ENCODE data around the gene KHSRP.
A peak's percentile ranks its signal among the peaks of the same experiment; 100 is the strongest.
"Not testable (repeated sequence)": the region's sequence is repeated elsewhere in the genome, so short reads cannot be mapped to it uniquely, and the experiment has no call there.

Gene KHSRP

DNA sequence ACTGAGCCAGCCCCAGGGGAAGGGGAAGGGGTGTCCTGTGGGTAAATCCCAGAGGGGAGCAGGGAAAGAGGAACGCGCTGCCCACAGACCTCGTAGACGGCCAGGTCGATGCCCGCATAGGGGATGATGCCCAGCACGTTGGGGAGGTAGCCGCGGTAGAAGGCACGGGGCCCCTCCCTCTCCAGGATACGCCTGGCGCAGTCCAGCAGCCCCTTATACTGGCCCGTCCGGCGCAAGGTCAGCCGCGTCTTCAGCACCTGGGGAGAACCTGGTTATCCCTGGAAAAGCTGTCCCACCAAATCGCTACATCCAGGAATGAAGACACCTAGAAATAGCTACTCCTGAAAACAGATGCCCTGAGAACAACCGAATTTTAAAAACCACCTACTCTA lies 27.6 kb upstream of the KHSRP start:
- DNase-seq (ENCODE audit: low read depth, low spot score), result no peak

DNA sequence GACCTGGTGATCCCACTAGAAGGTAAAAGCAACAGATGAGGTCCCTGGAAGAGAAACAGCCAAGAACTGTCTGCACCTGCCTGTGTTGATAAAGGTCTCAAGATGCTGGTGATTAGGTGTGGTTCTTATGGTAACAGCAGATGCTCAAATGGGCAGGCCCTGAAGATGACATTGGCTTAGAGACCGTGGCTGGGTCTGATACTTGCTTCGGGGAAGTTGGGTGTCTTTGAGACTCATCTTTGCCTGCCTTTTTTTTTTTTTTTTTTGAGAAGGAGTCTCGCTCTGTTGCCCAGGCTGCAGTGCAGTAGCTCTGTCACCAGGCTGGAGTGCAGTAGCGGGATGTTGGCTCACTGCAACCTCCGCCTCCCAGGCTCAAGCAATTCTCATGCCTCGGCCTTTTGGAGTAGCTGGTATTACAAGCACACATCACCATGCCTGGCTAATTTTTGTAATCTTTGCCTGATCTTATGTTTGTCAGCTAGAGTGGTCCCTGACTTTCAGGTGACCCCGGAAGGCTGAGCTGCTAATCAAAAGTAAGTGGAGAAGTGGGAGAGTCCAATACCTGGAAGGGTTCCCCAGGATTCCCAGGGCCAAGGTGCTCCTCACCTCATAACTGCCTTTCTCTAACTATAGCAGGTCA lies 27.1 kb upstream of the KHSRP start:
- DNase-seq (ENCODE audit: low read depth, low spot score), result no peak

DNA sequence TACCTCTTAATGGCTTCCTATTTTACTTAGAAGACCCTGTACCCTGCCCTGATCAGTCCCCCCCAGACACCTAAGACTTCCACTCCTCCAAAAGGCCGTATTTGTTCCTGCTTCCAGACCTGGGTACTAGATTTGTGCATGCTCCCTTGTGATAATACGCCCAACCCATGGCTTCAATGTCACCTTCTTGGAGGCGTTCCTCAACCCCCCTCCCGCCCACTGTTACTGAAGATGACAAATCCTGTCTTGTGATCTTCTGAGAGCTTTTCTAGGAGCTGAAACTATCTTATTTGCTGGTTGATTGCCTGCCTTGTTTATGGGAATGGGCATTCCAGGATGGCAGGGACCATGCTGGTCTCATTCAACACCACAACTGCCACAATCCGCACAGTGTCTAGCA lies 25.6 kb upstream of the KHSRP start:
- DNase-seq (ENCODE audit: low read depth, low spot score), result no peak

DNA sequence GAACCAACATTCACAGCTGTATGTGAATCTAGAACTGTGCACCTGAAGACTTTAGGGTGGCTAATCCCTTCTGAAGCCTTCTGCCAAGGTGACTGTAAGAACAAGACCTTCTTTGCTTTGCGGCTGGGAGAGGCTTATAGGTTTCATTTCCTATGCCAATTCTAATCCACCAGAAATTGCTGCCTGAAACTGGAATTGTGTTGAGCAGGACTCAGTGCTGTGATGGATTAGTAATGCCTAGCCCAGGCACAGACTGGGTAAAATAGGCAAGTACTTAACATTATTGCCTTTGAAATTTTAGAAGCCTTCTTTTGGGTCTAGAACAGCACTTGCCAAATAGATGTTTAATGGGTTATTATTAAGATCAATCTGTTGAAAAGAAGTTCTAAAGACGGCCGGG lies 23.4 kb upstream of the KHSRP start:
- no peak for DNase-seq (ENCODE audit: low read depth, low spot score)

DNA sequence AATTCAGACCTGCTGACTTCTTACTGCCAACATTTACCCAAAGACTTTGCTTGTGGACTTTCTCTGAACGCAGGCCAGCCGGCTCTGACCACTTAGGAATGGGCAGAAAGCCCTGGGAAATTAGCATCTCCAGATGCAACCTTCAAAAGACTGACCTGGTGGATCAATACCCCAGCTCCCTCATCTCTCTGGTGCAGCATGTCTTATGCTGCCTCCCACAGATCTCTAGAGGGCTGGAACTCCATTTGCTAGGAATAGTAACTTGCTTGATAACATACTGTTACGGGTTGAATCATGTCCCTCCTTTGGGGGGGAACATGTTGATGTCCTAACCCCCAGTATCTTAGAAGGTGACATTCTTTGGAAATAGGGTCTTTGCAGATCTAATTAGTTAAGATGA lies 21.8 kb upstream of the KHSRP start:
- DNase-seq (ENCODE audit: low read depth, low spot score), result no peak

DNA sequence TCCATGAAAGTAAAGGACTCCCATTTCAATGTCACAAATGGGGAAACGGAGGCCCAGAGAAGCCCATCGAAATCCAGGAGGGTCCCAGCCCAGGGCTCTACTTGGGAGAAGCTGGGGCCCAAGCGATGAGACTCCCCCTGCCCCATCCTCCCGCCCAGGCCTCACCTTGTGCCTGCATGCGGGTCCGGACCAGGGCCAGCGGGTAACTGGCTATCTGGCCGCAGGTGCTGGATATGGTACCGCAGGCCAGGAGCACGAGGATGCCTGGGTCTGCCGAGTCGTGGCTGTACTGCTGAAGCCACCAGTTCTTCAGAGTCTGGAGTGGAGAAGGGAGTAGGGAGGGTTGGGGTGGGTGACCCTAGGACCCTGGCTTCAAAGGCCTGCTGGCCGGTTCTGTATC lies 19.4 kb upstream of the KHSRP start:
- no peak for DNase-seq (ENCODE audit: low read depth, low spot score)

DNA sequence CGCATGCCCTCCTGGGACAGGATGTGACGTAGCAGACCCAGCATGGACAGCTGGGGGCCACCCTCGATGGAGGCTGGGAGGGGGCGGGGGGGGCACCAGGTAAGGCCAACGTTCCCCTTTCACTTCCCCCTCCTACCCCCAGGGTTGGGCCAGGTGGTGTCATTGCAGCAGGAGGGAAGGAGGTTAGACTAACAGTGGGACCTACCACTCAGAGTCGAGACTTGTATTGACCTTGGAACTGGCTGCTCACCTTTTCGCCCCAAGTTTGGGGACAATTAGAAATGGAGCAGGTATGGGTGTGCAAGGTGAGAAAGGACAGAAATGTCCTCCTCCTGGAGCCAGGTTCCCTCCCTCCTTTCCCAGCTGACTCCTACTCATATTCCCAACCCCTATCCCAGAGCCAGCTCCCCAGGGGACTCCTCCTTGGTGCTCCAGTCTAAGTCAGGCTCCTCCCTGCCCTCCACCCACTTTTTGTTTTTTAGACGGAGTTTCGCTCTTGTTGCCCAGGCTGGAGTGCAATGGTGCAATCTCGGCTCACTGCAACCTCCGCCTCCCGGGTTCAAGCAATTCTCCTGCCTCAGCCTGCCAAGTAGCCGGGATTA lies 17.6 kb upstream of the KHSRP start:
- DNase-seq (ENCODE audit: low read depth, low spot score), result no peak

DNA sequence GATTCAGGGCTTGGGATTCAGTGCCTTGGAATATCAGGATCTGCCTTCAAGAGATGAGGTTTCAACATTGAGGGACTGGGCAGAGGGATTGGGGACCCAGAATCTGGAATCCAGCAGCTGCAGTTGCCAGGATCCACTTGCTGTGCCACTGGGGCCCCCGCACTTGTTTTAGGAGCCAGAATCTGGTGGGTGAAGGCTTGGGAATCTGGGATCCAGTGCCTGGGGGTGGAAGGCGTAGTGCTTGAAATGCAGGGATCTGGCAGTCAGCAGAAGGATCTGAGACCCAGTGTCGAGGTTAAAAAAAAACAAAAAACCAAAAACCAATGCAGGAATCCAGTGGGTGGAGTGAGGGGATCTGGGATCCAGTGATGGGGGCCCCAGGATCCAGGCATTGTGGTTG lies 16.3 kb upstream of the KHSRP start:
- DNase-seq (ENCODE audit: low read depth, low spot score), result no peak

DNA sequence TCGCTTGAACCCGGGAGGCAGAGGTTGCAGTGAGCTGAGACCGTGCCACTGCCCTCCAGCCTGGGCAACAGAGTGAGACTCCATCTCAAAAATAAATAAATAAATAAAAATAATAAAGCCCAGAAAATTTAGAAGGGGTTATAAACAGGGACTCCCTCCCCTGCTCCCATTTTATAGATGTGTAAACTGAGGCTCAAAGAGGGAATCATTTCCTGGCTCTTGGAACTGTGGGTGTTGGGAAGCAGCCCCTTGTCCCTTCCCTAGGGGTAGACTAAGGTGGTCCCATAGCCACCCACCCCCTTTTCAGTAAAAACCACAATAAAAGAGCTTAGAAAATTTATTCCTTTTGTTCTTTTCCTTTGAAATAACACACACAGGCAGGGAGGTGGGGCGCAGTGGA lies 15.1 kb upstream of the KHSRP start:
- DNase-seq (ENCODE audit: low read depth, low spot score), result no peak

DNA sequence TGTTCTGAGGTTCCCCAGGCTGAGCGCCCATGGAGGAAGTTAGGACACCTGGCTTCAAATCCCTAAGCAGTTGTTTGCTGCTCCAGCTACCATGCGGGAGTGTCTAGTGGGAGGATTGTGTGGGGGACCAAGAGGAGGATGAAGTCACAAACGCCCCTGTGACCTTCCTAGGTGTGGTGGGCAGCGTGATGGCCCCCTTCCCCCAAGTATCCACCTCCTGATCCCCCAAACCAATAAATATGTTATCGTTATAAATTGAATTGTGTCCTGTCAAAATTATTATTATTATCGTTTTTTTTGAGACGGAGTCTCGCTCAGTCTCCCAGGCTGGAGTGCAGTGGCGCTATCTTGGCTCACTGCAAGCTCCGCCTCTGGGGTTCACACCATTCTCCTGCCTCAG lies 9.1 kb upstream of the KHSRP start, which contains the start of gene SLC25A41:
Gene SLC25A41 (minus strand): TSS at position 101 of the 400 bp plus-strand sequence. CDS start 70 bp downstream, at position 31.
- no peak for DNase-seq (ENCODE audit: low read depth, low spot score)

DNA sequence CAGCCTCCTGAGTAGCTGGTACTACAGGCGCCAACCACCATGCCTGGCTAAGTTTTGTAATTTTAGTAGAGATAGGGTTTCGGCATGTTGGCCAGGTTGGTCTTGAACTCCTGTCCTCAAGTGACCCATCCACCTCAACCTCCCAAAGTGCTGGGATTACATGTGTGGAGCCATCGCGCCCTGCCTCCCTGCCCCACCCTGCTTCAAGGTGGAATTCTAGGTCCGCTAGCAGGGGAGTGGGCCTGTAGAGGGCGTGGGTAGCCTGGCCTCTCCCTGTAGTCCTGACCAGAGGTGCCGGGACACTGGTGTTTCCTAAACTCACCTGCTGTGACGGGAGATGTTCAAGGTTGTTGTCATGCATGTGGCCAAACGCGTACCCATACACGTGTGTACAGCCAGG lies 8.6 kb upstream of the KHSRP start:
- no peak for DNase-seq (ENCODE audit: low read depth, low spot score)

DNA sequence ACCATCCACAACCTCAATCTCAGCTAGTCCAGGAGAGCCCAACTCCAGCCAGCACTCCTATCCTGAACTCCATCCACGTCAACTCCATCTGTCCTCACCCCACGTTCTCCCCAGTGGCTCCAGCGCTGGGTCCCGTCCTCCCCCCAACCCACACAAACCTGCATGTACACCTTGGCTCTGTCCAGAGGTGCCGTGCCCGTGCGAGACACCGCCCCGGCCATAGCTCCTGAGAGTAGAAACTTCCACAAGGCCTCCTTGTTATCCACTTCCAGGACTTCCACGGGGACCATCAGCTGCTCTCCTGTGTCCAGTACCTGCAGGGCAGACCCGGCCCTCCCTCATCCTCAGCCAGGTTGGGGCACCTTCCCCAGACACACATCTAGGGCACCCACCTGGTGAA lies 7.3 kb upstream of the KHSRP start:
- no peak for DNase-seq (ENCODE audit: low read depth, low spot score)

DNA sequence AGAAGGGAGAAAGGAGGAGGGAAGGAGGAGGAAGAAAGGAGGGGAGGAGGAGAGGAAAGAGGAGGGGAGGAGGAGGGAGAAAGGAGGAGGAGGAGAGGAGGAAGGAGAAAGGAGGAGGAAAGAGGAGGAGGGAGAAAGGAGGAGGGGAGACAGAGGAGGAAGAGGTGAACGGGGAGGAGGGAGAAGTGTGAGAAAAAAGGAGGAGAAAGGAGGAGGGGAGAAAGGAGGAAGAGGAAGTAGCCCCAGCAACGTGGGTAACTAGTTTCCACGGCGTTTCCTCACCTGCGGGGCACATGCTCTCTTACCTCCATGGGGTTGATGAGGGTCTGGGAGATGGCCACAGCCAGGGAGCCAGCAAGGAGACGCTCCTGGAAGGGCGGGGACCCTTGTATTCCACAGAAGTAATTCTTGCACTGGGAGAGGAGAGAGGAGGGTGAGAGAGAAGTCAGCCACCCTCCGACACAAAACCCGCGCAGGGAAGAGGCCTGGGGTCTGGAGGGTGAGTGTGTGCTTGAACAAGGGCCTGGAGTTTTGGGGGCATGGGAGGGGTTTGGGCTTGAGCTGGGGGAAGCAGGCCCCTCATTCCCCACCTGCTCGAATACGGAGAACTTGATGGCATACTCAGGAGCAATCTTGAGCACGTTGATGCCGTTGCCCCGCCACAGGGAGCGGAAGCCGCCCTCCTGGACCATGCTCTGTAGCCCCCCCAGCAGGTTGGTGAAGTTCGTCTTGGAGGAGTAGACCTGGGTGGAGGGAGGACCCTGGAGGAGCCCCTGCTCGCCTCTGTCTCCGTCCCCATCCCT lies 5.0 kb upstream of the KHSRP start:
- no peak for DNase-seq (ENCODE audit: low read depth, low spot score)

DNA sequence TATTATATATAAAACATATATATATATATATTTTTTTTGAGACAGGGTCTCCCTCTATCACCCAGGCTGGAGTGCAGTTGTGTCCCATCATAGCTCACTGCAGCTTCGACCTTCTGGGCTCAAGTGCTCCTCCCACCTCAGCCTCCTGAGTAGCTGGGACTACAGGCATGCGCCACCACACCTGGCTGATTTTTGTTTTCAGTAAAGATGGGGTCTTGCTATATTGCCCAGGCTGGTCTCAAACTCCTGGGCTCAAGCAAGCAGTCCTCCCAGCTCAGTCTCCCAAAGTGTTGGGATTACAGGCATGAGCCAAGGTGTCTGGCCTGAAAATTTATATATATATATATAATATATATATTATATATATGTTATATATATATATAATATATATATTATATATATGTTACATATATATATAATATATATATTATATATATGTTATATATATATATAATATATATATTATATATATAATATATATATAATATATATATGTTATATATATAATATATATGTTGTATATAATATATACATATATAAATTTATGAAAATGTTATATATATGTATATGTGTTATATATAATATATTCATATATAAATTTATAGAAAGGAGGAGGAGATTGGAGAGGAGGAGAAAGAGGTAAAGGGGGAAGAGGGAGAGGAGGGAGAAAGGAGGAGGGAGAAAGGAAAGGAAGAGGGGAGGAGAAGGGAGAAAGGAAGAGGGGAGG lies 4.2 kb upstream of the KHSRP start:
- not testable (repeated sequence) for DNase-seq (ENCODE audit: low read depth, low spot score)

DNA sequence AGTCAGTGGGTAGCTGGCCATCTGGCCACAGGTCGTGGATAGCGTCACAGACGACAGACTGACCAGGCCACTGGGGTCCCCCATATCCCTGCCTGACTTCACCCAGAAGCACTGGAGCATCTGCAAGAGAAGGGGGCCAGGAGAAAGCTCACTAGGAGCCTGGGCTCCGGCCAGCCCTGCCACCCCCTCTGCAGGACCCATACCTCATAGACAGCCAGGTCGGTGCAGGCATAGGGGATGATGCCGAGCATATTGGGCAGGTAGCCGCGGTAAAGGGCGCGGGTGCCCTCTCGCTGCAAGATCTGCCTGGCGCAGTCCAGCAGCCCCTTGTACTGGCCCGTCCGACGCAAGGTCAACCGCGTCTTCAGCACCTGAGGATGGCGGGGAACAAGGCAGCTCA lies 2.5 kb upstream of the KHSRP start:
- DNase-seq (ENCODE audit: low read depth, low spot score), result no peak

DNA sequence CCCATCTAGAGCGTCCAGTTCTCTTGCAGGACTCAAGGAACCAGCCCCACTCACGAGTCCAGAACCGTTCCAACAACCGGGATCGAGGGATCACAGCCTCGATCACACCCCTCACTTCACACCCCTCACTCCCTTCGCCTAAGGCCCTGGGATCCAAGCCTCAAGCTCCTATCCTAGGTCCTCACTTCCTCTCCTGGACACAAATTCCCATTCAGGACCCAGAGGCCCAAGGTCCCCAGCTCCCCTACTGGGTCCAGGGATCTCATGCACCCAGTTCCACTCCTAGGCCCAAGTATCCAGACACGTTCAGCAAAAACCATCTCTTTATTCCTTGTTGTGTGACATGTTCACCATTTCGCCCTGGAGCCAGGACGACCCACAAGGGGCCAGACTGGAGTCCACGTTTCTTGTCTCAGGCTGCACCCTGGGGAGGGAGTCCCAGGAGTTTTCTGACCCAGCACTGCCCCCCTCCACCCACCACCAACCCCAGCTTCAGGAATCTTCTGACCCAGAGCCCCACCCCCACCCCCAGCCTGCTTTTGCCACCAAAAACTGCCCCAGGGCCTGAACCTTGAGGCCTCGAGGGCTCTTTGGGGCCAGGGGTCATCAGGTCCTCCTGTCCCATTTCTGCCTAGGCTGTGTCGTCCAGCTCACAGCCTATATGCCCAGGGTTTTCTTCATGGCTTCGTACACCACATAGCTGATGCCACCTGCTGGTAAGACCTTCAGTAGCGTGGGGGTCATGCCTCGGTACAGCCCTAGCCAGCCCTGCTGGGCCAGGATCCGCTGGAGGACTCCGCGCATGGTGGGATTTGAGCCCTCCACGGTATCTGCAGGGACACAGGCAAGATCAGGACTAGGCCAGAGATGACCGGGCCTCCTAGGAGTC lies 1.4 kb upstream of the KHSRP start:
- no peak for DNase-seq (ENCODE audit: low read depth, low spot score)

DNA sequence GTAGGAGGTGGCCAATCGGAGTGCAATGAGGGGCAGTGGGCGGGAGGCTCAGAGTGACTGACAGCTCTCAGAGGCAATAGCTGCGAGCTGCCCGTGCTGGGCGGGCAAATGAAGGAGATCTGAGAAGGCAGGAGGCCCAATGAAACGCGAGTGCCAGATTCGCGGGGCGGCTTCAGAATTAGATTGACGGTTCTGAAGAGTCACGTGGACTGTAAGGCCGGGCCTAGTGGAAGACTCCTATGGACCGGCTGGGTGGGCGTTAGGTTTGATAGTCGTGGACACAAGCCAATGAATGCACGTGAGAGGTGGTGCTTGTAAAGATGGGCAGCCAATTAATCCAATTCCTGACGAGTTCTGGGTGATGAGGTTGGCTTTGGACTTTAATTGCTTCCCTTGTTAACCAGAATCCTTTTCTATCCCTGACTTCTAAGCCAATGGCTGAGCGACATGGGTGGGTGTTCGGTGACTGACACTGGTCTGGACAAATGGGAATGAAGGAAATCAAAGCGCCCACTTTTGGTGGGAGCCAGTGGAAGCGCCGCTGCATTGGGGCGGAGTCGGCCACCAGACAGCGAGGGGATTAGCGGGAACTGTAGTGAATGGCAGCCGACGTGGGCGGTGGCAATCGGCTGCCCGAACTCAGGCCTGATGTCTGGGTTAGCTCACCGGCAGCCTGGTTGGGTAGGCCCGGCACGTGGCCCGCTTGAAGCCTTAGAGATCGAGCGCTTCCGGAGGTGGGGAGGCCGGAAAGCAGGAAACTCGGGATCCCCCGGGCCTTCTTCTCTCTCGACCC lies 524 bp upstream of the KHSRP start:
- DNase-seq (ENCODE audit: low read depth, low spot score), result peak; percentile 100

DNA sequence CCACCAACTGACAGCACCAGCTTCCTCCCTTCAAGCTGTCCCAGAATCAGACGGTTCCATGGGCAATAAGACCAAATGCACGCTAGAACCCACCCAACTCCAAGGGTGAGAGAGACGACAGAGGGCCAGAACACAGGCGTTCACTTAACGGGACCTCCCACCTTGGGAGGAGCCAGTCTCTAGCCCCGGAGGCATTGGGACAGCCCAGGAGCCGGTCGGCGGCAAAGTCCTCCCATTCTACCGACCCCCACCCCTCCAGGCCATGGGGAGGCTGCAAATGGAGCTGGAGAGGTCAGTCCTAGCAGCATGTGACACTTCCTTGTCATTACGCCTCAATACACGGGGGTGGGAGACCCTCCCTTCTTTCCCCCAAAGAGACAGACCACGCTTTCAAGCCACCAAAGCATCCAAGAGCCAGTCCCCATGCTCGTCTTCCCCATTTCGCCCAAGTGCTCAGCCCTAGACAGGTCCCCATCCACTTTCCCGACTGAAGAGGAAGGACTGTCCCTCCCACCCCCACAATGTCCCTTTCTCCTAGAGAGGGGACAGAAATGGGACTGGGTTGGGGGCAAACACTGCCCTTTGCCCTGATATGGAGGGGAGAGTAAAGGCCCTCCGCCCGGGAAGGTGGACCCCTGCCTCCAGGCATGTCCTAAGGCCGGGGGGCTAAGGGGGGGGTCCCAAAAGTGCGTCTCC lies 964 bp downstream of the KHSRP start:
- no peak for DNase-seq (ENCODE audit: low read depth, low spot score)

DNA sequence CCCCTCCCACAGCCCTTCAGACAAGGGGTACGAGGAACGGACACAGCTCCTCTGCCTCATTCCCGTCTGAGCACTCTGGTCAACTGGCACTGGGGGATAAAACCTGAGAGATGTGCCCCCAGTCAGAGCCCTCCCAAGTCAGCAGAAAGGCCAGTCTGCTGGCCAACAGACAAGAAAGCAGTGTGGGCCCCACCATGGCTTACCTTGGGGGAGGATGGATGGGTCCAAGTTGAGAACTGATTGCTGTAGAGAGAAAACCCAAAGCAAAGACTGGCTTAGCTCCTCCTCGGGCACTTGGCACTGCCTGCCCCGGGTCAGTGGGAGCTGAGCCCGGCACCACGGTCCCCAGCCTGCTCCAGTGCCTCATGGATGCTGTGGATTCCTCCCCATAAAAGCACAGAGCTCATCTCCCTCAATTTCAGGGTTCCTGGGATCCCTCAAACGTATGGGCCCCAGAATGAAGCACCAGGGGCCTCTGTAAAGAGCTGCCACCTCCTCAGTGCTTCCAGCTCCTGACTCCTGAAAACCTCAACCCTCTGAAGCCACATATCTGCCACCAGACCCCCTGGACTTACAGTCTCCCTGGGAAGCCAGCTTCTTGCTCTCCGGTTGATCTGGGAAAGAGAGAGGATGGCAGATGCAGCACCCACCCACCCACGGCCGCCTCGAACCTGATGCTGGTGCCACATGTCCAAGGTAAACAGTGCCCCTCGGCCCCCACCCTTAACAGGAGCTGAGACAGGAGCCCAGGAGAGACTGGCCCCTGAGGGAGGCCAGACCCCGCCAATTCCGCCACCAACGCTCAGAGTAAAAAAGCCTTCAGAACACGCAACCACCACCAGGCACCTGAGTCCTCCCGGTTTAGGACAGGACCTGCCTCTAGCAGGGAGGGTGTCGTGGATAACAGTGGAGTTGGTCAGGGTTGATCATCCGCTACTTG lies 3.3 kb downstream of the KHSRP start:
- no peak for DNase-seq (ENCODE audit: low read depth, low spot score)
